B cell (primary cell): ENCODE data around the gene CAMK2N1. TPM values are rescaled to one million over a fixed set of nuclear protein-coding genes. Genes with fewer than 3 reads are reported as not detected.

Experiments used
- ATAC-seq: fragments of 200-7000 bp; cut with Tn5 transposase; one replicate; pipeline ENCODE4 v1.10.0; 2021; ENCODE audit warnings: low read depth, mild to moderate bottlenecking, moderate number of reproducible peaks, moderate library complexity
- CTCF ChIA-PET: fragments of 350-600 bp; sonication (Branson Sonifier 250); formaldehyde crosslinking; loops from one replicate; lab custom pipeline; 2021; ENCODE audit warnings: antibody characterized with exemption, inconsistent platforms; lab: Charles Lee
- POLR2A ChIA-PET: fragments of 350-600 bp; sonication (Branson Sonifier 250); formaldehyde crosslinking; loops from one replicate; lab custom pipeline; 2021; ENCODE audit warnings: antibody characterized with exemption; lab: Charles Lee
- DNase-seq: peaks from one replicate; pipeline ENCODE4 v3.0.0; 2013
- H2AFZ ChIP-seq: 2 replicates; pipeline ENCODE4 v1.6.1; 2012; ENCODE audit warnings: mild to moderate bottlenecking, low read depth, low read length; ENCODE audit not compliant: insufficient read depth, poor library complexity, severe bottlenecking
- H3K27ac ChIP-seq, 2 donors: 1 replicate in 1 of 2; 2 replicates in 1 of 2; pipeline ENCODE4 v1.5.1; 2012 to 2013; ENCODE audit warnings: low read length in 2 of 2, mild to moderate bottlenecking in 2 of 2, moderate library complexity in 1 of 2
- H3K27me3 ChIP-seq, 4 experiments: fragments of 200-600 bp in 1 of 4; sonication (generic) in 1 of 4; replicated peaks in 1 of 4; 1 replicate in 2 of 4; 2 replicates in 2 of 4; pipeline versions ENCODE4 v1.6.1 to v1.7.0; 2013 to 2016; ENCODE audit warnings: low read length in 3 of 4, mild to moderate bottlenecking in 2 of 4, mixed read lengths in 1 of 4, moderate library complexity in 1 of 4; ENCODE audit not compliant: insufficient read depth in 4 of 4, control insufficient read depth in 3 of 4; ENCODE audit errors: control extremely low read depth in 1 of 4
- H3K36me3 ChIP-seq, 2 experiments: replicated peaks in 1 of 2; 1 replicate in 1 of 2; 2 replicates in 1 of 2; pipeline versions ENCODE4 v1.6.1 to v1.7.1; 2013; ENCODE audit warnings: low read length in 1 of 2; ENCODE audit not compliant: insufficient read depth in 2 of 2, control insufficient read depth in 1 of 2; ENCODE audit errors: control extremely low read depth in 1 of 2, extremely low read depth in 1 of 2
- H3K4me1 ChIP-seq, 2 donors: fragments of 200-600 bp in 1 of 2; sonication (generic) in 1 of 2; 1 replicate in 1 of 2; 2 replicates in 1 of 2; pipeline versions ENCODE4 v1.5.1 to v1.6.1; 2013 to 2017; ENCODE audit warnings: low read length in 2 of 2; ENCODE audit not compliant: control insufficient read depth in 2 of 2, insufficient read depth in 2 of 2
- H3K4me2 ChIP-seq: replicated peaks from 2 replicates; pipeline ENCODE3; 2012; ENCODE audit warnings: mild to moderate bottlenecking, low read depth, low read length; ENCODE audit not compliant: poor library complexity, severe bottlenecking
- H3K4me3 ChIP-seq, 5 experiments: fragments of 200-600 bp in 1 of 5; sonication (generic) in 1 of 5; 1 replicate in 3 of 5; 2 replicates in 2 of 5; pipeline versions ENCODE4 v1.5.1 to v1.7.0; 2011 to 2016; ENCODE audit warnings: low read length in 4 of 5, mild to moderate bottlenecking in 4 of 5, low read depth in 2 of 5, control low read depth in 1 of 5, moderate library complexity in 1 of 5; ENCODE audit not compliant: insufficient read depth in 1 of 5; ENCODE audit errors: control extremely low read depth in 1 of 5, extremely low read depth in 1 of 5
- H3K79me2 ChIP-seq: fragments of 200-600 bp; sonication (generic); one replicate; pipeline ENCODE4 v1.6.0; 2016; ENCODE audit warnings: low read length; ENCODE audit not compliant: control insufficient read depth, insufficient read depth
- H3K9ac ChIP-seq: fragments of 200-600 bp; sonication (generic); 2 replicates; pipeline ENCODE4 v1.6.1; 2017; ENCODE audit warnings: mild to moderate bottlenecking, low read length, moderate library complexity
- H3K9me3 ChIP-seq, 3 donors: one replicate each; pipeline versions ENCODE4 v1.6.1 to v1.7.1; 2013; ENCODE audit warnings: low read length in 2 of 3; ENCODE audit not compliant: control insufficient read depth in 2 of 3, insufficient read depth in 1 of 3; ENCODE audit errors: control extremely low read depth in 1 of 3
- H4K20me1 ChIP-seq: 2 replicates; pipeline ENCODE4 v1.6.0; 2012; ENCODE audit warnings: mild to moderate bottlenecking, low read length; ENCODE audit not compliant: insufficient read depth, control insufficient read depth, poor library complexity, severe bottlenecking
- H3K27ac Mint-ChIP-seq: one replicate; pipeline ENCODE4 v1.8.0; 2021; ENCODE audit warnings: mixed read lengths
- H3K27me3 Mint-ChIP-seq: one replicate; pipeline ENCODE4 v1.8.0; 2021; ENCODE audit warnings: mixed read lengths
- H3K4me1 Mint-ChIP-seq: one replicate; pipeline ENCODE4 v1.8.0; 2021; ENCODE audit warnings: mixed read lengths
- H3K4me3 Mint-ChIP-seq: one replicate; pipeline ENCODE4 v1.8.0; 2021; ENCODE audit warnings: mixed read lengths
- H3K9me3 Mint-ChIP-seq: one replicate; pipeline ENCODE4 v1.8.0; 2022; ENCODE audit warnings: mixed read lengths; ENCODE audit not compliant: insufficient read depth
- CTCF ChIP-seq: fragments of 200-600 bp; IDR thresholded peaks from one replicate; pipeline ENCODE4 v1.8.0; 2022; ENCODE audit warnings: antibody characterized with exemption, mild to moderate bottlenecking
- EZH2 ChIP-seq: IDR thresholded peaks from 2 replicates; pipeline ENCODE4 v1.6.1; 2012; ENCODE audit warnings: borderline replicate concordance, low read depth, mild to moderate bottlenecking, moderate library complexity, low read length; ENCODE audit not compliant: insufficient read depth, poor library complexity, severe bottlenecking
- WGBS: methylation state at CpG from one replicate; pipeline ENCODE4 v1.1.5; 2013; ENCODE audit warnings: missing lambda C conversion rate; ENCODE audit not compliant: insufficient coverage; 5-methylcytosine and 5-hydroxymethylcytosine counted together
- intact Hi-C: fragments of 100-400 bp; cut with micrococcal nuclease; formaldehyde crosslinking; loops from one replicate; pipeline ENCODE4 v1.10.0; 2022
- polyA plus RNA-seq: library from polyadenylated mRNA; depleted of rRNA; stranded (reverse); fragments of >200 nt; gene quantifications from 2 replicates; pipeline ENCODE4 v1.2.3, GENCODE V29; 2012
- total RNA-seq, 2 donors: library from RNA; stranded (reverse); fragments of 120-200 nt in 1 of 2; gene quantifications; 1 replicate in 1 of 2; 2 replicates in 1 of 2; pipeline versions ENCODE4 v1.2.3 to v1.2.4, GENCODE V29; 2013 to 2022

CAMK2N1 gene
- total and polyA plus RNA-seq, 2 donors (not counting 1 experiment from before 2014, with no cell fraction given): 0.49 to 6.0 TPM

GRCh38 chr1:20508411-20508771, 22.4 kb upstream of the CAMK2N1 start:
- peaks cover 0 to 5% (median 0%) of the 10 kb centered on the region in 3 donors for H3K9me3 ChIP-seq
- TF ChIP-seq EZH2 (no peak), CTCF (no peak)
- H3K27me3 ChIP-seq: peaks cover 0 to 16% (median 1%) of the 10 kb centered on the region in 4 experiments
- Mint-ChIP-seq H3K27me3 (peaks cover 4% of the 10 kb centered on the region), H3K4me1 (peaks cover 22% of the 10 kb centered on the region), H3K9me3 (no peaks in the 10 kb centered on the region), H3K27ac (peak overlapping the region; percentile 93), H3K4me3 (peak overlapping the region; percentile 91)
- H3K36me3 ChIP-seq: peaks cover 0 to 12% of the 10 kb centered on the region in 2 experiments
- peak overlapping the region; percentile 86 for H2AFZ ChIP-seq
- DNase-seq (no peak), ATAC-seq (no peak)
- H3K9ac ChIP-seq: peak overlapping the region; percentile 96
- intact Hi-C loops: loop anchor here (1.0 to 2.0 kb wide), 3 partner anchors 22 to 626 kb away; partner anchors contain the start of genes CAMK2N1, DDOST and OTUD3
- WGBS: 100% methylated on average over 1 of the region's 5 CpGs
- CTCF ChIA-PET: interaction anchor here (1.1 to 7.6 kb wide), 3 partner anchors 14 to 295 kb away, joined by 4 to 38 read pairs (median 9); no protein-coding TSS in a partner anchor
- peak overlapping the region; percentile 84 for H3K4me2 ChIP-seq
- H3K4me3 ChIP-seq: peak overlapping the region; percentile 73 to 100 (median 84)
- peaks cover 50% of the 10 kb centered on the region for H3K79me2 ChIP-seq
- POLR2A ChIA-PET: interaction anchor here (0.6 to 1.3 kb wide), 3 partner anchors 126 to 626 kb away, joined by 3 to 4 read pairs (median 3); partner anchors contain the start of genes HP1BP3 and OTUD3
- H4K20me1 ChIP-seq: peaks cover 17% of the 10 kb centered on the region
- peak overlapping the region; percentile 93 to 96 for H3K27ac ChIP-seq
- peaks cover 14 to 22% of the 10 kb centered on the region in 2 donors for H3K4me1 ChIP-seq
